K562 (cell line): ENCODE measurements around the gene GNS. TPM values are rescaled to one million over a fixed set of nuclear protein-coding genes. Genes with fewer than 3 reads are reported as not detected.

Source experiments
- ADNP ChIP-seq: fragments of 200-800 bp; sonication (Bioruptor generic); IDR thresholded peaks from 2 replicates; pipeline ENCODE4 v1.6.1; 2016; ENCODE audit warnings: missing genetic modification characterization, missing compliant biosample characterization
- ATF2 ChIP-seq: sonication (generic); formaldehyde crosslinking; IDR thresholded peaks from 2 replicates; pipeline ENCODE4 v1.8.1; 2022; ENCODE audit warnings: missing genetic modification reagents
- BACH1 ChIP-seq: fragments of 200-800 bp; sonication (Bioruptor generic); IDR thresholded peaks from 2 replicates; pipeline ENCODE4 v1.6.1; 2016; ENCODE audit warnings: missing genetic modification characterization, missing compliant biosample characterization
- CBFA2T2 ChIP-seq: fragments of 450-650 bp; conservative IDR thresholded peaks from 2 replicates; pipeline ENCODE4 v1.6.1; 2017; ENCODE audit warnings: mild to moderate bottlenecking
- CCAR2 ChIP-seq: fragments of 200-400 bp; formaldehyde crosslinking; IDR thresholded peaks from 2 replicates; pipeline ENCODE4 v1.6.1; 2017; ENCODE audit warnings: mild to moderate bottlenecking, low read depth, low read length
- CREB3L1 ChIP-seq: fragments of 450-650 bp; IDR thresholded peaks from 2 replicates; pipeline ENCODE4 v1.6.1; 2014; ENCODE audit warnings: low read depth, mild to moderate bottlenecking, moderate library complexity, borderline replicate concordance
- FOXJ2 ChIP-seq: fragments of 200-800 bp; sonication (Bioruptor generic); IDR thresholded peaks from 2 replicates; pipeline ENCODE4 v1.6.1; 2016; ENCODE audit warnings: missing genetic modification characterization, missing compliant biosample characterization
- HNRNPLL ChIP-seq: fragments of 200-400 bp; formaldehyde crosslinking; IDR thresholded peaks from 2 replicates; pipeline ENCODE4 v1.6.1; 2017; ENCODE audit warnings: low read length, low read depth, mild to moderate bottlenecking; ENCODE audit not compliant: poor library complexity, severe bottlenecking
- IRF2 ChIP-seq: sonication (generic); formaldehyde crosslinking; IDR thresholded peaks from 2 replicates; pipeline ENCODE4 v1.8.1; 2022; ENCODE audit warnings: mild to moderate bottlenecking, missing genetic modification reagents
- KDM1A ChIP-seq, 2 experiments: fragments of 450-650 bp; IDR thresholded peaks; 2 replicates each; pipeline ENCODE4 v1.6.1; 2016; ENCODE audit warnings: mild to moderate bottlenecking in 2 of 2
- KHSRP ChIP-seq: fragments of 450-650 bp; IDR thresholded peaks from 2 replicates; pipeline ENCODE4 v1.6.1; 2017
- RFX1 ChIP-seq: fragments of 450-650 bp; IDR thresholded peaks from 2 replicates; pipeline ENCODE4 v1.6.1; 2016; ENCODE audit warnings: mild to moderate bottlenecking, moderate library complexity
- U2AF1 ChIP-seq: fragments of 200-400 bp; formaldehyde crosslinking; optimal IDR thresholded peaks from 2 replicates; pipeline ENCODE3; 2017; ENCODE audit warnings: mild to moderate bottlenecking, low read depth, low read length, moderate library complexity
- XRCC3 ChIP-seq: fragments of 450-650 bp; IDR thresholded peaks from 2 replicates; pipeline ENCODE4 v1.6.1; 2017; ENCODE audit warnings: mild to moderate bottlenecking, moderate library complexity
- ZBTB40 ChIP-seq, 2 experiments: fragments of 450-650 bp in 1 of 2; sonication (generic) in 1 of 2; formaldehyde crosslinking in 1 of 2; IDR thresholded peaks; 2 replicates each; pipeline versions ENCODE4 v1.7.1 to v1.9.0; 2016 to 2022; ENCODE audit warnings: inconsistent platforms in 1 of 2, mild to moderate bottlenecking in 1 of 2, missing genetic modification reagents in 1 of 2
- ZNF133 ChIP-seq: fragments of 250-450 bp; sonication (Bioruptor Pico); IDR thresholded peaks from 2 replicates; pipeline ENCODE4 v1.4.0; 2020; ENCODE audit warnings: mild to moderate bottlenecking
- ZNF134 ChIP-seq: fragments of 250-450 bp; sonication (Bioruptor Pico); conservative IDR thresholded peaks from 2 replicates; pipeline ENCODE4 v1.4.0; 2020
- polyA plus RNA-seq, 8 experiments: library from polyadenylated mRNA; depleted of rRNA in 4 of 8; stranded (reverse) in 5 of 8; unstranded in 3 of 8; fragments of >200 nt; fragmentation: Nextera tagmentation in 2 of 8; fragmentation: Illumina TruSeq in 1 of 8; extraction: Ambion mirVana in 2 of 8; extraction: Trizol in 1 of 8; gene quantifications; 2 replicates each; pipeline versions ENCODE4 v1.2.1 to v1.2.3, GENCODE V29; 2011 to 2014; ENCODE audit warnings: inconsistent platforms in 1 of 8, missing spikeins in 1 of 8
- total RNA-seq, 7 experiments: library from RNA; depleted of rRNA in 6 of 7; stranded (reverse); fragments of >200 nt in 6 of 7; fragmentation: Illumina TruSeq in 2 of 7; extraction: Trizol in 2 of 7; gene quantifications; 2 replicates each; pipeline versions ENCODE4 v1.2.1 to v1.2.3, GENCODE V29; 2011 to 2021; ENCODE audit warnings: low replicate concordance in 1 of 7

The GNS gene
- total and polyA plus RNA-seq, 9 of the 15 experiments (the other 6 are each of a cell fraction or from before 2014, with no cell fraction given), result 4.6 to 30.3 (median 18.9) TPM

DNA sequence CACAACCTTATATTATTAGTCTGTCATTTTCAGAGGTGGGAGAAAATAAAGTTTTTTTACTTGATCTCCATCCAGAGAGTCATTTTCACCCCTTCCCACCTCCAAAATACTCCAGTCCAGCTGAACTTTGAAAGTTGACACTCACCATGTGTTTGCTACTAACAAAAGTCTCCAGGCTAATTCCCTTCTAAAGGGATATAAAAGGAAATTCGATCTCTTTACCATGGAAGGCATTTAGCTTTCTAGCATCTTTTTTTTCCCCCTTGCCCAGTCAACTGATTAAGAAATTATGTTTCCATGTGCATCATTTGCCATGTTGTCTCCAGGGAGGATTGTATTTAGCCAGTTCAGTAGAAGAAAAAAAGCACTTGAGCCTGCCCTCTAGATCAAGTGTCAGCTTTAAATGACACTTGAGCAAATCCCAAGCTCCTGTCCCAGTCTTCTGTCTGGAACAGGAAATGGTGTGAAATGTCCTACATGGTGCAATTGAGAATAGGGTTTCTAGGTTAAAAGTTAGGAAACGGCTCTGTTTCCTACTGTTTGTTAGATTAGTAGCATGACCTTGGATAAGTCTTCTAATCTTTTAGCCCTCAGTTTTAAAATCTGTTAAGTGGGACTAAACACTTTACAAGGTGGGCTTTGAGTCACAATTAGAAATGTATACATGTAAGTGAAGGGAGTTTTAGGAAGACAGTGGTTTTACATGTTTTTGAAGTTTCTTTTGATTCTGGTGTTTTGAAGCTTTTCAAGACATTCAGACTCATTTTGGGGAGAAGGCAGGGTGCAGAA lies 67.2 kb downstream of the GNS start (continued):
- TF ChIP-seq ZBTB40 (IDR thresholded peaks at IDR 0.05), result peak; percentile 74
- no peak; the same call in 1 of the 2 replicates for TF ChIP-seq ZBTB40 (CRISPR knock-in tag; IDR thresholded peaks at IDR 0.05)
- no peak for TF ChIP-seq HNRNPLL
- TF ChIP-seq CBFA2T2, result no peak
- TF ChIP-seq CREB3L1, result no peak
- TF ChIP-seq KDM1A (IDR thresholded peaks at IDR 0.05), result peak; percentile 29 to 49; a peak in 3 of 4 replicates
- no peak for TF ChIP-seq ZNF133 (CRISPR knock-in tag)
- TF ChIP-seq ADNP, result 0 out of 2 replicates have a peak, but pooled peaks have one; percentile 53
- TF ChIP-seq CCAR2, result no peak
- no peak for TF ChIP-seq BACH1
- no peak for TF ChIP-seq KHSRP
- TF ChIP-seq IRF2 (CRISPR knock-in tag), result no peak
- no peak for TF ChIP-seq U2AF1
- TF ChIP-seq ATF2, result no peak
- TF ChIP-seq ZNF134, result no peak
- TF ChIP-seq FOXJ2 (tag), result no peak
- no peak for TF ChIP-seq XRCC3
- no peak for TF ChIP-seq RFX1
